IMR-90 (cell line): Measurements from ENCODE around the gene PDE6H. TPM values are rescaled to one million over a fixed set of nuclear protein-coding genes. Genes with fewer than 3 reads are reported as not detected.

Experiments
- ATAC-seq: fragments of 200-7000 bp; cut with Tn5 transposase; 2 replicates; pipeline ENCODE4 v1.9.1; 2020; ENCODE audit warnings: low read depth, mild to moderate bottlenecking, moderate library complexity
- BruUV-seq: library from RNA; stranded (reverse); fragments of 400-500 nt; replicated peaks from 2 replicates; lab custom pipeline; 2021; lab: Mats Ljungman, UMichigan
- CTCF ChIA-PET: fragments of 300-600 bp; formaldehyde crosslinking; extraction: SDS; loops from one replicate; lab custom pipeline; 2021; ENCODE audit warnings: antibody characterized with exemption; lab: Yijun Ruan, JAX
- POLR2A ChIA-PET: fragments of 300-600 bp; sonication (Branson Sonifier 250); formaldehyde crosslinking; loops from one replicate; lab custom pipeline; 2022; ENCODE audit warnings: antibody characterized with exemption; ENCODE audit not compliant: unreplicated experiment; lab: Charles Lee
- DNase-seq: peaks from one replicate; pipeline ENCODE4 v3.0.0; 2013
- H2AFZ ChIP-seq: replicated peaks from 2 replicates; pipeline ENCODE3; 2013; ENCODE audit warnings: low read length, mild to moderate bottlenecking; ENCODE audit not compliant: poor library complexity
- H2AK5ac ChIP-seq: 2 replicates; pipeline ENCODE4 v1.6.1; 2013; ENCODE audit warnings: low read depth, low read length, inconsistent platforms
- H2AK9ac ChIP-seq: replicated peaks from 2 replicates; pipeline ENCODE3; 2013; ENCODE audit warnings: mild to moderate bottlenecking, low read depth, low read length, moderate library complexity; ENCODE audit not compliant: poor library complexity
- H2BK120ac ChIP-seq: 2 replicates; pipeline ENCODE4 v1.6.1; 2013; ENCODE audit warnings: low read depth, low read length, inconsistent platforms
- H2BK15ac ChIP-seq: 3 replicates; pipeline ENCODE4 v1.6.1; 2013; ENCODE audit warnings: low read depth, low read length, inconsistent platforms
- H2BK20ac ChIP-seq: 2 replicates; pipeline ENCODE4 v1.6.1; 2013; ENCODE audit warnings: low read depth, mild to moderate bottlenecking, inconsistent platforms, low read length, moderate library complexity
- H2BK5ac ChIP-seq: 2 replicates; pipeline ENCODE4 v1.6.1; 2013; ENCODE audit warnings: mild to moderate bottlenecking, low read depth, low read length, inconsistent platforms; ENCODE audit not compliant: poor library complexity, severe bottlenecking
- H3K14ac ChIP-seq: replicated peaks from 2 replicates; pipeline ENCODE4 v1.6.1; 2013; ENCODE audit warnings: low read depth, low read length, inconsistent platforms
- H3K18ac ChIP-seq: 2 replicates; pipeline ENCODE4 v1.6.1; 2013; ENCODE audit warnings: low read depth, low read length, control low read depth
- H3K23ac ChIP-seq: 2 replicates; pipeline ENCODE4 v1.6.1; 2013; ENCODE audit warnings: low read depth, low read length, inconsistent platforms
- H3K27ac ChIP-seq: 2 replicates; pipeline ENCODE4 v1.5.1; 2013; ENCODE audit warnings: mild to moderate bottlenecking, control low read depth, low read length; ENCODE audit not compliant: insufficient read depth
- H3K27me3 ChIP-seq: 2 replicates; pipeline ENCODE4 v1.6.1; 2013; ENCODE audit warnings: low read length; ENCODE audit not compliant: control insufficient read depth, insufficient read depth
- H3K36me3 ChIP-seq: 2 replicates; pipeline ENCODE4 v1.6.1; 2013; ENCODE audit warnings: low read length, mixed read lengths; ENCODE audit not compliant: control insufficient read depth, insufficient read depth
- H3K4ac ChIP-seq: 2 replicates; pipeline ENCODE4 v1.6.1; 2013; ENCODE audit warnings: low read depth, low read length, inconsistent platforms
- H3K4me1 ChIP-seq: 2 replicates; pipeline ENCODE4 v1.6.1; 2013; ENCODE audit warnings: low read length, mixed read lengths; ENCODE audit not compliant: control insufficient read depth, insufficient read depth
- H3K4me2 ChIP-seq: 2 replicates; pipeline ENCODE4 v1.6.1; 2013; ENCODE audit warnings: low read depth, mild to moderate bottlenecking, control low read depth, low read length, moderate library complexity
- H3K4me3 ChIP-seq: 2 replicates; pipeline ENCODE4 v1.5.1; 2013; ENCODE audit warnings: low read depth, mild to moderate bottlenecking, control low read depth, low read length, moderate library complexity; ENCODE audit not compliant: insufficient read depth
- H3K56ac ChIP-seq: 2 replicates; pipeline ENCODE4 v1.6.1; 2013; ENCODE audit warnings: low read length, inconsistent platforms; ENCODE audit not compliant: insufficient read depth; ENCODE audit errors: extremely low read depth
- H3K79me1 ChIP-seq, 2 experiments: 2 replicates each; pipeline ENCODE4 v1.6.1; 2013; ENCODE audit warnings: low read length in 2 of 2, inconsistent platforms in 1 of 2, low read depth in 1 of 2
- H3K9ac ChIP-seq: 2 replicates; pipeline ENCODE4 v1.6.1; 2013; ENCODE audit warnings: low read depth, low read length, control low read depth
- H3K9me1 ChIP-seq: 2 replicates; pipeline ENCODE4 v1.6.1; 2013; ENCODE audit warnings: low read length, inconsistent platforms; ENCODE audit not compliant: insufficient read depth
- H3K9me3 ChIP-seq: 2 replicates; pipeline ENCODE4 v1.6.1; 2013; ENCODE audit warnings: low read length; ENCODE audit not compliant: control insufficient read depth, insufficient read depth
- H4K20me1 ChIP-seq: 2 replicates; pipeline ENCODE4 v1.6.1; 2013; ENCODE audit warnings: low read length, inconsistent platforms; ENCODE audit not compliant: insufficient read depth
- H4K5ac ChIP-seq: 2 replicates; pipeline ENCODE4 v1.6.1; 2013; ENCODE audit warnings: mild to moderate bottlenecking, low read depth, low read length, control low read depth
- H4K8ac ChIP-seq, 2 experiments: 2 replicates each; pipeline ENCODE4 v1.6.1; 2013; ENCODE audit warnings: low read depth in 2 of 2, low read length in 2 of 2, control low read depth in 1 of 2, inconsistent platforms in 1 of 2
- H4K91ac ChIP-seq: 2 replicates; pipeline ENCODE4 v1.6.1; 2013; ENCODE audit warnings: low read depth, low read length, inconsistent platforms; ENCODE audit not compliant: insufficient read depth
- BHLHE40 ChIP-seq: fragments of 150-350 bp; IDR thresholded peaks from 2 replicates; pipeline ENCODE4 v1.6.1; 2016; ENCODE audit warnings: mild to moderate bottlenecking, low read depth, low read length
- MAZ ChIP-seq: IDR thresholded peaks from 2 replicates; pipeline ENCODE4 v1.6.1; 2012; ENCODE audit warnings: low read depth, mild to moderate bottlenecking, low read length, improper control_type of control experiment, moderate library complexity, borderline replicate concordance
- NFE2L2 ChIP-seq: fragments of 150-350 bp; IDR thresholded peaks from 2 replicates; pipeline ENCODE4 v1.6.1; 2016; ENCODE audit warnings: low read depth, mild to moderate bottlenecking, low read length
- POLR2A ChIP-seq: IDR thresholded peaks from 2 replicates; pipeline ENCODE4 v1.6.1; 2012; ENCODE audit warnings: mild to moderate bottlenecking, low read depth, low read length
- RAD21 ChIP-seq: IDR thresholded peaks from 2 replicates; pipeline ENCODE4 v1.6.1; 2012; ENCODE audit warnings: low read length, improper control_type of control experiment
- RCOR1 ChIP-seq: IDR thresholded peaks from 2 replicates; pipeline ENCODE4 v1.6.1; 2012; ENCODE audit warnings: mild to moderate bottlenecking, low read length, improper control_type of control experiment; ENCODE audit not compliant: insufficient replicate concordance
- RFX5 ChIP-seq: IDR thresholded peaks from 2 replicates; pipeline ENCODE4 v1.8.0; 2012; ENCODE audit warnings: low read depth, mild to moderate bottlenecking, low read length, moderate library complexity
- WGBS, 2 experiments: methylation state at CpG; one replicate each; pipeline versions ENCODE4 v1.1.5 to v1.1.7; 2013; ENCODE audit warnings: missing lambda C conversion rate in 2 of 2; ENCODE audit not compliant: insufficient read length in 1 of 2; ENCODE audit errors: extremely low coverage in 2 of 2; 5-methylcytosine and 5-hydroxymethylcytosine counted together
- dilution Hi-C: fragments of 300-500 bp; cut with HindIII; formaldehyde crosslinking; loops from one replicate; pipeline ENCODE4 v1.14.3; 2018; ENCODE audit warnings: low sequenced_read_pairs; ENCODE audit not compliant: unreplicated experiment
- in situ Hi-C: fragments of 300-500 bp; cut with MboI; formaldehyde crosslinking; loops from 3 replicates; pipeline ENCODE4 v1.14.3; 2019; ENCODE audit warnings: low sequenced_read_pairs, inconsistent platforms, mixed read lengths
- intact Hi-C: fragments of 100-400 bp; cut with micrococcal nuclease; formaldehyde crosslinking; loops from 2 replicates; pipeline ENCODE4 v1.10.0; 2022
- polyA plus RNA-seq, 3 experiments: library from polyadenylated mRNA; depleted of rRNA; stranded (reverse); fragments of >200 nt; gene quantifications; 2 replicates each; pipeline ENCODE4 v1.2.3, GENCODE V29; 2012; ENCODE audit warnings: low replicate concordance in 1 of 3
- total RNA-seq: library from RNA; depleted of rRNA; stranded (reverse); fragments of >200 nt; gene quantifications from 2 replicates; pipeline ENCODE4 v1.2.3, GENCODE V29; 2012
- TF ChIP-seq, protein P1 (sequence below): fragments of 150-350 bp; IDR thresholded peaks from 2 replicates; pipeline ENCODE4 v1.6.1; 2016; ENCODE audit warnings: low read depth, mild to moderate bottlenecking, low read length, moderate library complexity, borderline replicate concordance

The PDE6H gene
- total and polyA plus RNA-seq, 2 of the 4 experiments (the other 2 are of a cell fraction) = not detected

DNA sequence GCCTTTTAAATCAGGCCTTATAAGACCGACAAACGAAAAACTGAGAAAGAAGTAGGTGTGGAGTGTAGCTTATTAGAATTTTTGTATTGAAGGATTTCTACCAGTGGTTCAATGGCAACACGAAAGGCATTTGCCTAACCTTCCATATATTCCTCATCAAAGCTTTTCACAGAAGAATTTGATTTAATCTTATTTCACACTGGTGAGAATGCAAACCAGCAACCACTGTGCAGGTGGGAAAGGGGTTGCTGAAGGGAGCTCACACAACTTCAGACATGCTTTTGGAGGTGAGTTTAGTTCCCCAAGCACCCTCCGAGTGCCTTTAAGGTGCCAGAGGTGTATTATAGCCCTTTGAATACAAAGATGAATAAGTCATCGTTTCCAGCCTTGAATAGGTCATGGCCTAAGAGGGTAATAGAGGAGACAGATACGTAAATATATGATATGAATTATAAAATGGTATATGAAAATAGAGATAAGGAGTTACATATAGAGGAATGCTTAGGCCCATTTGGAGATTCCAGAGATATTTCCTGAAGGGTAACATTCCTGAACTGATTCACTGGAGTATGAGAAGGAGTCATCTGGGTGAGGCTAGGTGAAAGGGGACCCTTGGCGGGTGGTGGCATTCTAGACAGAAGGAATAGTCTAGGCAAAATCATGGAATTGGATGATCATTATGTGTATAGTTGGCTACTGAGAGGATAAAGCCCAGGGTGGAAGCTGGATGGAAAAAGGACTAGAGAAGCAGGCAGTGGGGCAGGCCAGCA is 40.9 kb upstream of the PDE6H start:
- peak overlapping the region; percentile 66 for H2BK120ac ChIP-seq
- no TSS peak for BruUV-seq
- peaks cover 7% of the 10 kb centered on the region for H3K4me1 ChIP-seq
- H3K9me3 ChIP-seq = no peaks in the 10 kb centered on the region
- DNase-seq (no peak), ATAC-seq (no peak)
- in situ Hi-C loops = no loop called here
- ChIA-PET POLR2A (no interaction called here), CTCF (interaction anchor here (0.7 kb wide), 1 partner anchor 22 kb away, joined by 3 read pairs; no protein-coding TSS in a partner anchor)
- no peaks in the 10 kb centered on the region; the same call in 1 of the 2 replicates for H3K9me1 ChIP-seq
- H3K4me2 ChIP-seq = no peak overlapping the region
- H4K20me1 ChIP-seq = no peaks in the 10 kb centered on the region
- no peaks in the 10 kb centered on the region for H3K79me1 ChIP-seq
- H3K4me3 ChIP-seq = no peak overlapping the region
- intact Hi-C loops = loop anchor here (2.0 kb wide), 1 partner anchor 63 kb away; no protein-coding TSS in a partner anchor
- H3K27ac ChIP-seq = no peak overlapping the region
- peak overlapping the region; percentile 40; the same call in 1 of the 3 replicates for H2BK15ac ChIP-seq
- no peak overlapping the region for H3K9ac ChIP-seq
- dilution Hi-C loops = no loop called here
- peak overlapping the region; percentile 36 for H4K91ac ChIP-seq
- H2AFZ ChIP-seq = no peak overlapping the region
- H2BK5ac ChIP-seq = peak overlapping the region; percentile 18
- no peak for TF ChIP-seq RCOR1
- TF ChIP-seq MAZ = no peak
- no peak for TF ChIP-seq RAD21
- TF ChIP-seq NFE2L2 = no peak
- TF ChIP-seq BHLHE40 = no peak
- TF ChIP-seq POLR2A = no peak
- TF ChIP-seq, protein P1, sequence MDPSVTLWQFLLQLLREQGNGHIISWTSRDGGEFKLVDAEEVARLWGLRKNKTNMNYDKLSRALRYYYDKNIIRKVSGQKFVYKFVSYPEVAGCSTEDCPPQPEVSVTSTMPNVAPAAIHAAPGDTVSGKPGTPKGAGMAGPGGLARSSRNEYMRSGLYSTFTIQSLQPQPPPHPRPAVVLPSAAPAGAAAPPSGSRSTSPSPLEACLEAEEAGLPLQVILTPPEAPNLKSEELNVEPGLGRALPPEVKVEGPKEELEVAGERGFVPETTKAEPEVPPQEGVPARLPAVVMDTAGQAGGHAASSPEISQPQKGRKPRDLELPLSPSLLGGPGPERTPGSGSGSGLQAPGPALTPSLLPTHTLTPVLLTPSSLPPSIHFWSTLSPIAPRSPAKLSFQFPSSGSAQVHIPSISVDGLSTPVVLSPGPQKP = no peak
- TF ChIP-seq RFX5 = no peak
- H3K14ac ChIP-seq = 0 out of 2 replicates have a peak overlapping the region, but pooled peaks have one; percentile 51
- whole genome bisulfite sequencing, 2 experiments = 95% methylated on average over 3 of the region's 7 CpGs; no CpG with 5 or more reads in 1 of the 2 experiments
- H3K27me3 ChIP-seq = no peaks in the 10 kb centered on the region
- peak overlapping the region; percentile 56 for H2BK20ac ChIP-seq
- H3K18ac ChIP-seq = peak overlapping the region; percentile 80
- H2AK9ac ChIP-seq = no peak overlapping the region
- H3K23ac ChIP-seq = no peak overlapping the region
- H3K36me3 ChIP-seq = no peaks in the 10 kb centered on the region
- 0 out of 2 replicates have a peak overlapping the region, but pooled peaks have one; percentile 4 for H2AK5ac ChIP-seq
- 0 out of 4 replicates have a peak overlapping the region, but pooled peaks of 1 of the 2 experiments have one; percentile 23 for H4K8ac ChIP-seq
- 0 out of 2 replicates have a peak overlapping the region, but pooled peaks have one; percentile 37 for H3K4ac ChIP-seq
- H4K5ac ChIP-seq = peak overlapping the region; percentile 78; the same call in 1 of the 2 replicates
- no peak overlapping the region for H3K56ac ChIP-seq
